PC-3 (cell line): ENCODE results near the gene ASIC5. TPM values are rescaled to one million over a fixed set of nuclear protein-coding genes. Genes with fewer than 3 reads are reported as not detected.
"Not testable (repeated sequence)": the region's sequence is repeated elsewhere in the genome, so short reads cannot be mapped to it uniquely, and the experiment has no call there.

ENCODE experiments used
- ATAC-seq: fragments of 200-7000 bp; cut with Tn5 transposase; 2 replicates; pipeline ENCODE4 v1.9.1; 2020; ENCODE audit warnings: mild to moderate bottlenecking, moderate library complexity
- BruUV-seq: library from RNA; stranded (reverse); fragments of 400-500 nt; replicated peaks from 2 replicates; lab custom pipeline; 2021; lab: Mats Ljungman, UMichigan
- CTCF ChIA-PET: fragments of 300-600 bp; sonication (Branson Sonifier 250); formaldehyde crosslinking; loops from one replicate; lab custom pipeline; 2022; ENCODE audit warnings: antibody characterized with exemption; lab: Charles Lee
- POLR2A ChIA-PET: fragments of 300-600 bp; sonication (Branson Sonifier 250); formaldehyde crosslinking; loops from one replicate; lab custom pipeline; 2022; ENCODE audit warnings: antibody characterized with exemption; ENCODE audit not compliant: unreplicated experiment; lab: Charles Lee
- DNase-seq: peaks from one replicate; pipeline ENCODE4 v3.0.0-alpha.2; 2015
- H2AFZ ChIP-seq: fragments of 300-600 bp; sonication (generic); 2 replicates; pipeline ENCODE4 v1.6.0; 2016; ENCODE audit warnings: antibody characterized with exemption, low read length
- H3F3A ChIP-seq: fragments of 300-600 bp; sonication (generic); one replicate; pipeline ENCODE4 v1.6.0; 2017; ENCODE audit warnings: antibody characterized with exemption, low read length, control low read depth, mild to moderate bottlenecking; ENCODE audit not compliant: unreplicated experiment
- H3K27ac ChIP-seq: fragments of 300-600 bp; sonication (generic); 2 replicates; pipeline ENCODE4 v1.5.1; 2016; ENCODE audit warnings: mild to moderate bottlenecking, low read length
- H3K27me3 ChIP-seq: fragments of 300-600 bp; sonication (generic); 2 replicates; pipeline ENCODE4 v1.6.1; 2016; ENCODE audit warnings: low read length, mixed read lengths
- H3K36me3 ChIP-seq: fragments of 300-600 bp; sonication (generic); 2 replicates; pipeline ENCODE4 v1.6.1; 2016; ENCODE audit warnings: low read depth, mixed run types, low read length, mixed read lengths
- H3K4me1 ChIP-seq: fragments of 300-600 bp; sonication (generic); 2 replicates; pipeline ENCODE4 v1.5.1; 2016; ENCODE audit warnings: low read length; ENCODE audit not compliant: insufficient read depth
- H3K4me2 ChIP-seq: fragments of 300-600 bp; sonication (generic); 2 replicates; pipeline ENCODE4 v1.6.0; 2016; ENCODE audit warnings: low read length
- H3K4me3 ChIP-seq: fragments of 300-600 bp; sonication (generic); 2 replicates; pipeline ENCODE4 v1.5.1; 2016; ENCODE audit warnings: mild to moderate bottlenecking, low read length, mixed read lengths
- H3K79me2 ChIP-seq: fragments of 300-600 bp; sonication (generic); 2 replicates; pipeline ENCODE4 v1.6.1; 2017; ENCODE audit warnings: low read length, mixed read lengths
- H3K9ac ChIP-seq: fragments of 300-600 bp; sonication (generic); 2 replicates; pipeline ENCODE4 v1.6.0; 2016; ENCODE audit warnings: mild to moderate bottlenecking, low read length
- H3K9me2 ChIP-seq: fragments of 300-600 bp; sonication (generic); replicated peaks from 2 replicates; pipeline ENCODE4 v1.6.1; 2016; ENCODE audit warnings: mixed run types, low read length, mixed read lengths
- H3K9me3 ChIP-seq: fragments of 300-600 bp; sonication (generic); 2 replicates; pipeline ENCODE4 v1.6.1; 2016; ENCODE audit warnings: low read length, mixed read lengths
- H4K20me1 ChIP-seq: fragments of 300-600 bp; sonication (generic); 2 replicates; pipeline ENCODE4 v1.6.1; 2016; ENCODE audit warnings: low read length, mixed read lengths
- CTCF ChIP-seq: fragments of 300-600 bp; sonication (generic); conservative IDR thresholded peaks from 2 replicates; pipeline ENCODE4 v1.5.1; 2017; ENCODE audit warnings: antibody characterized with exemption, low read depth, mild to moderate bottlenecking, low read length
- EZH2 ChIP-seq: fragments of 300-600 bp; sonication (generic); IDR thresholded peaks from one replicate; pipeline ENCODE4 v1.6.1; 2017; ENCODE audit warnings: antibody characterized with exemption, mild to moderate bottlenecking, low read length; ENCODE audit not compliant: unreplicated experiment
- EZH2phosphoT487 ChIP-seq: fragments of 300-600 bp; sonication (generic); IDR thresholded peaks from 2 replicates; pipeline ENCODE4 v1.6.1; 2018; ENCODE audit warnings: mild to moderate bottlenecking, antibody characterized with exemption, low read length, borderline replicate concordance
- intact Hi-C: fragments of 100-400 bp; cut with micrococcal nuclease; formaldehyde crosslinking; loops from 2 replicates; pipeline ENCODE4 v1.9.0; 2023
- total RNA-seq: library from RNA; depleted of rRNA; stranded (reverse); fragments of >200 nt; gene quantifications from 2 replicates; pipeline ENCODE4 v1.2.3, GENCODE V29; 2014

The ASIC5 gene
- total RNA-seq, 1 experiment from 2014 or later: not detected

- Histone ChIP-seq H3K27ac (peak overlapping the region; percentile 45), H3K27me3 (no peaks in the 10 kb centered on the region), H3K9ac (no peak overlapping the region; the same call in 1 of the 2 replicates), H3K9me2 (no peaks in the 10 kb centered on the region), H3K36me3 (no peaks in the 10 kb centered on the region), H4K20me1 (no peaks in the 10 kb centered on the region), H2AFZ (no peak overlapping the region), H3K79me2 (no peaks in the 10 kb centered on the region), H3K4me3 (no peak overlapping the region), H3K4me2 (no peak overlapping the region; the same call in 1 of the 2 replicates), H3K9me3 (no peaks in the 10 kb centered on the region), H3K4me1 (peaks cover 14% of the 10 kb centered on the region), H3F3A (no peaks in the 10 kb centered on the region)
- ChIA-PET CTCF (no interaction called here), POLR2A (no interaction called here)
- DNase-seq (no peak), ATAC-seq (no peak)
- intact Hi-C loops: no loop called here
- no TSS peak for BruUV-seq
- TF ChIP-seq CTCF: no peak
- no peak for TF ChIP-seq EZH2
- no peak for TF ChIP-seq EZH2phosphoT487
These were observed 33.8 kb upstream of the ASIC5 start for GRCh38 chr4:155899891-155900290.

GRCh38 chr4:155898371-155898770 is 32.3 kb upstream of the ASIC5 start:
- ATAC-seq, POLR2A ChIA-PET: not testable (repeated sequence)

GRCh38 chr4:155891058-155891457 is 25.0 kb upstream of the ASIC5 start:
- H4K20me1 ChIP-seq: no peaks in the 10 kb centered on the region
- H3K9me2 ChIP-seq: no peaks in the 10 kb centered on the region
- DNase-seq: no peak
- BruUV-seq: no TSS peak
- no peak overlapping the region for H3K4me3 ChIP-seq
- intact Hi-C loops: no loop called here
- H3K79me2 ChIP-seq: no peaks in the 10 kb centered on the region
- ChIA-PET POLR2A (no interaction called here), CTCF (no interaction called here)
- H3K27me3 ChIP-seq: no peaks in the 10 kb centered on the region
- H3K9me3 ChIP-seq: no peaks in the 10 kb centered on the region
- no peak for ATAC-seq
- H3F3A ChIP-seq: no peaks in the 10 kb centered on the region
- H3K4me2 ChIP-seq: no peak overlapping the region
- no peaks in the 10 kb centered on the region for H3K36me3 ChIP-seq
- no peak overlapping the region for H2AFZ ChIP-seq
- H3K9ac ChIP-seq: no peak overlapping the region
- H3K27ac ChIP-seq: no peak overlapping the region
- H3K4me1 ChIP-seq: no peaks in the 10 kb centered on the region
- TF ChIP-seq CTCF: no peak
- no peak for TF ChIP-seq EZH2
- no peak for TF ChIP-seq EZH2phosphoT487

More at GRCh38 chr4:155898371-155898770, 32.3 kb upstream of the ASIC5 start:
- H3K27ac ChIP-seq, BruUV-seq, intact Hi-C loops, H3K9me3 ChIP-seq, H3K4me2 ChIP-seq, H4K20me1 ChIP-seq, H3K36me3 ChIP-seq, H3K79me2 ChIP-seq, H3F3A ChIP-seq, H3K9me2 ChIP-seq, DNase-seq, H3K9ac ChIP-seq, H3K4me3 ChIP-seq, H3K27me3 ChIP-seq, CTCF ChIA-PET, H2AFZ ChIP-seq: not testable (repeated sequence)
- H3K4me1 ChIP-seq: peaks cover 14% of the 10 kb centered on the region
